ENCODE data around the gene RAET1G. TPM values are rescaled to one million over a fixed set of nuclear protein-coding genes. Genes with fewer than 3 reads are reported as not detected.
A peak's percentile ranks its signal among the peaks of the same experiment; 100 is the strongest.

The RAET1G gene
- total and polyA plus RNA-seq, 9 of the 15 experiments (the other 6 are each of a cell fraction or from before 2014, with no cell fraction given) = 0.11 TPM; not detected in 8

DNA sequence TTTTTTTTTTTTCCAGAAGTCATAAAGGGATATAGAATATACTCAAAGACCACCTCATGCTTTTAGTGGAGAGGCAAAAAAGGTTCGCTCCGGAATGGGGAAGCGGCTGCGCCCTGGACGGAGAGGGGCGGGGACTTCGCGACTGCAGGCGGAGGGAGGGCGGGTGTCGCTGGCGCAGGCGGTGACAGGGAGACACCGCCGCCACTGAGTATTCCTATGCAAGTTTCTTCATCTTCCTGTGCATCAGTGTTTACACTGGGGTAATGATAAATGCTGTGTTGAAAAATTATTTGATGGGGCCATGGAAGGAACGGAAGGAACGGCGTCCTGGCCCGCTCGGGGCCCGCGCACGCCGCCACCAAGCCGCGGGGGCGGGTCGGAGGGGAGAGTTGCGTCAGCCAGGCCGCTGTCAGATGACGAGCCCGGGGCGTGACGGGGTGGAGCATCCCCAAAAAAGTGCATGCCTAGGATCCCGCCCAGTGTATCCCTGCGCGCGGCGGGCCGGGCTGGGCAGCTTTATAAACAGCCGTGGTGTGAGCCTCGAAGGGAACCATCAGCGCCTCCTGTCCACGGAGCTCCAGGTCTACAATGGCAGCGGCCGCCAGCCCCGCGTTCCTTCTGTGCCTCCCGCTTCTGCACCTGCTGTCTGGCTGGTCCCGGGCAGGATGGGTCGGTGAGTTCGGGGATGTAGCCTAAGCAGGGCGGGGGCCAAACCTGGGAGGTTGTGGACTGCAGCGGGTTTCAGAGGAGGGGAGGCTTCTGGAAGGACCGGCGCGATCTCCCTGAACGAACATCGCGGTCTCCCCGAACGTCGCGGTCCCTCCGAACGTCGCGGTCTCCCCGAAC, 40.8 kb upstream of the RAET1G start, which contains the start of gene ULBP1 (continued):
- TF ChIP-seq KLF16 (IDR thresholded peaks at IDR 0.05) (no peak), ZNF76 (CRISPR knock-in tag; IDR thresholded peaks at IDR 0.05; ENCODE audit: borderline replicate concordance) (no peak), EHMT2 (IDR thresholded peaks at IDR 0.05) (no peak), RB1 (IDR thresholded peaks at IDR 0.05; ENCODE audit: low read depth) (peak; percentile 82), XRCC4 (IDR thresholded peaks at IDR 0.05; ENCODE audit: extremely low read depth, insufficient read depth, insufficient read length) (no peak), SMARCA4 (IDR thresholded peaks at IDR 0.05) (no peak; the same call in 1 of the 2 replicates), SRSF3 (IDR thresholded peaks at IDR 0.05; ENCODE audit: insufficient read depth, low read length) (no peak), KLF1 (tag; IDR thresholded peaks at IDR 0.05) (peak; percentile 80), SNRNP70 (optimal IDR thresholded peaks at IDR 0.05; ENCODE audit: low read depth, low read length) (no peak)
- TF ChIP-seq, protein P1, sequence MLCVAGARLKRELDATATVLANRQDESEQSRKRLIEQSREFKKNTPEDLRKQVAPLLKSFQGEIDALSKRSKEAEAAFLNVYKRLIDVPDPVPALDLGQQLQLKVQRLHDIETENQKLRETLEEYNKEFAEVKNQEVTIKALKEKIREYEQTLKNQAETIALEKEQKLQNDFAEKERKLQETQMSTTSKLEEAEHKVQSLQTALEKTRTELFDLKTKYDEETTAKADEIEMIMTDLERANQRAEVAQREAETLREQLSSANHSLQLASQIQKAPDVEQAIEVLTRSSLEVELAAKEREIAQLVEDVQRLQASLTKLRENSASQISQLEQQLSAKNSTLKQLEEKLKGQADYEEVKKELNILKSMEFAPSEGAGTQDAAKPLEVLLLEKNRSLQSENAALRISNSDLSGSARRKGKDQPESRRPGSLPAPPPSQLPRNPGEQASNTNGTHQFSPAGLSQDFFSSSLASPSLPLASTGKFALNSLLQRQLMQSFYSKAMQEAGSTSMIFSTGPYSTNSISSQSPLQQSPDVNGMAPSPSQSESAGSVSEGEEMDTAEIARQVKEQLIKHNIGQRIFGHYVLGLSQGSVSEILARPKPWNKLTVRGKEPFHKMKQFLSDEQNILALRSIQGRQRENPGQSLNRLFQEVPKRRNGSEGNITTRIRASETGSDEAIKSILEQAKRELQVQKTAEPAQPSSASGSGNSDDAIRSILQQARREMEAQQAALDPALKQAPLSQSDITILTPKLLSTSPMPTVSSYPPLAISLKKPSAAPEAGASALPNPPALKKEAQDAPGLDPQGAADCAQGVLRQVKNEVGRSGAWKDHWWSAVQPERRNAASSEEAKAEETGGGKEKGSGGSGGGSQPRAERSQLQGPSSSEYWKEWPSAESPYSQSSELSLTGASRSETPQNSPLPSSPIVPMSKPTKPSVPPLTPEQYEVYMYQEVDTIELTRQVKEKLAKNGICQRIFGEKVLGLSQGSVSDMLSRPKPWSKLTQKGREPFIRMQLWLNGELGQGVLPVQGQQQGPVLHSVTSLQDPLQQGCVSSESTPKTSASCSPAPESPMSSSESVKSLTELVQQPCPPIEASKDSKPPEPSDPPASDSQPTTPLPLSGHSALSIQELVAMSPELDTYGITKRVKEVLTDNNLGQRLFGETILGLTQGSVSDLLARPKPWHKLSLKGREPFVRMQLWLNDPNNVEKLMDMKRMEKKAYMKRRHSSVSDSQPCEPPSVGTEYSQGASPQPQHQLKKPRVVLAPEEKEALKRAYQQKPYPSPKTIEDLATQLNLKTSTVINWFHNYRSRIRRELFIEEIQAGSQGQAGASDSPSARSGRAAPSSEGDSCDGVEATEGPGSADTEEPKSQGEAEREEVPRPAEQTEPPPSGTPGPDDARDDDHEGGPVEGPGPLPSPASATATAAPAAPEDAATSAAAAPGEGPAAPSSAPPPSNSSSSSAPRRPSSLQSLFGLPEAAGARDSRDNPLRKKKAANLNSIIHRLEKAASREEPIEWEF (CRISPR knock-in tag; IDR thresholded peaks at IDR 0.05) = no peak
- TF ChIP-seq, protein P2, sequence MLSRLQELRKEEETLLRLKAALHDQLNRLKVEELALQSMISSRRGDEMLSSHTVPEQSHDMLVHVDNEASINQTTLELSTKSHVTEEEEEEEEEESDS (CRISPR knock-in tag; IDR thresholded peaks at IDR 0.05) = no peak
- TF ChIP-seq, protein P3, sequence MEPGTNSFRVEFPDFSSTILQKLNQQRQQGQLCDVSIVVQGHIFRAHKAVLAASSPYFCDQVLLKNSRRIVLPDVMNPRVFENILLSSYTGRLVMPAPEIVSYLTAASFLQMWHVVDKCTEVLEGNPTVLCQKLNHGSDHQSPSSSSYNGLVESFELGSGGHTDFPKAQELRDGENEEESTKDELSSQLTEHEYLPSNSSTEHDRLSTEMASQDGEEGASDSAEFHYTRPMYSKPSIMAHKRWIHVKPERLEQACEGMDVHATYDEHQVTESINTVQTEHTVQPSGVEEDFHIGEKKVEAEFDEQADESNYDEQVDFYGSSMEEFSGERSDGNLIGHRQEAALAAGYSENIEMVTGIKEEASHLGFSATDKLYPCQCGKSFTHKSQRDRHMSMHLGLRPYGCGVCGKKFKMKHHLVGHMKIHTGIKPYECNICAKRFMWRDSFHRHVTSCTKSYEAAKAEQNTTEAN (CRISPR knock-in tag; IDR thresholded peaks at IDR 0.05) = no peak
- TF ChIP-seq, protein P4, sequence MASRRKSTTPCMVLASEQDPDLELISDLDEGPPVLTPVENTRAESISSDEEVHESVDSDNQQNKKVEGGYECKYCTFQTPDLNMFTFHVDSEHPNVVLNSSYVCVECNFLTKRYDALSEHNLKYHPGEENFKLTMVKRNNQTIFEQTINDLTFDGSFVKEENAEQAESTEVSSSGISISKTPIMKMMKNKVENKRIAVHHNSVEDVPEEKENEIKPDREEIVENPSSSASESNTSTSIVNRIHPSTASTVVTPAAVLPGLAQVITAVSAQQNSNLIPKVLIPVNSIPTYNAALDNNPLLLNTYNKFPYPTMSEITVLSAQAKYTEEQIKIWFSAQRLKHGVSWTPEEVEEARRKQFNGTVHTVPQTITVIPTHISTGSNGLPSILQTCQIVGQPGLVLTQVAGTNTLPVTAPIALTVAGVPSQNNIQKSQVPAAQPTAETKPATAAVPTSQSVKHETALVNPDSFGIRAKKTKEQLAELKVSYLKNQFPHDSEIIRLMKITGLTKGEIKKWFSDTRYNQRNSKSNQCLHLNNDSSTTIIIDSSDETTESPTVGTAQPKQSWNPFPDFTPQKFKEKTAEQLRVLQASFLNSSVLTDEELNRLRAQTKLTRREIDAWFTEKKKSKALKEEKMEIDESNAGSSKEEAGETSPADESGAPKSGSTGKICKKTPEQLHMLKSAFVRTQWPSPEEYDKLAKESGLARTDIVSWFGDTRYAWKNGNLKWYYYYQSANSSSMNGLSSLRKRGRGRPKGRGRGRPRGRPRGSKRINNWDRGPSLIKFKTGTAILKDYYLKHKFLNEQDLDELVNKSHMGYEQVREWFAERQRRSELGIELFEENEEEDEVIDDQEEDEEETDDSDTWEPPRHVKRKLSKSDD (conservative IDR thresholded peaks at IDR 0.05; ENCODE audit: low read length) = 0 out of 2 replicates have a peak, but pooled peaks have one; percentile 17
- TF ChIP-seq, protein P5, sequence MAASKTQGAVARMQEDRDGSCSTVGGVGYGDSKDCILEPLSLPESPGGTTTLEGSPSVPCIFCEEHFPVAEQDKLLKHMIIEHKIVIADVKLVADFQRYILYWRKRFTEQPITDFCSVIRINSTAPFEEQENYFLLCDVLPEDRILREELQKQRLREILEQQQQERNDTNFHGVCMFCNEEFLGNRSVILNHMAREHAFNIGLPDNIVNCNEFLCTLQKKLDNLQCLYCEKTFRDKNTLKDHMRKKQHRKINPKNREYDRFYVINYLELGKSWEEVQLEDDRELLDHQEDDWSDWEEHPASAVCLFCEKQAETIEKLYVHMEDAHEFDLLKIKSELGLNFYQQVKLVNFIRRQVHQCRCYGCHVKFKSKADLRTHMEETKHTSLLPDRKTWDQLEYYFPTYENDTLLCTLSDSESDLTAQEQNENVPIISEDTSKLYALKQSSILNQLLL (CRISPR knock-in tag; IDR thresholded peaks at IDR 0.05; ENCODE audit: borderline replicate concordance) = no peak
